ENCODE data around the gene KRTAP19-8.

- TF ChIP-seq CTCF (IDR thresholded peaks at IDR 0.05; ENCODE audit: low read length) (no peak), EZH2 (IDR thresholded peaks at IDR 0.05; ENCODE audit: borderline replicate concordance, low read length) (no peak)
Observed at GRCh38 chr21:31023680-31024079, 14.6 kb downstream of the KRTAP19-8 start.
